IPS-18a (cell line): ENCODE data around the gene KCNJ4.

Experiments used
- H3K27ac ChIP-seq: one replicate; pipeline ENCODE4 v1.5.1; 2013; ENCODE audit warnings: low read length
- H3K27me3 ChIP-seq: one replicate; pipeline ENCODE4 v1.6.1; 2013; ENCODE audit warnings: mild to moderate bottlenecking, low read length; ENCODE audit not compliant: control insufficient read depth, insufficient read depth
- H3K36me3 ChIP-seq: one replicate; pipeline ENCODE4 v1.6.1; 2013; ENCODE audit warnings: low read depth, low read length; ENCODE audit not compliant: control insufficient read depth
- H3K4me1 ChIP-seq: one replicate; pipeline ENCODE4 v1.6.1; 2013; ENCODE audit warnings: low read depth, low read length; ENCODE audit not compliant: control insufficient read depth
- H3K4me3 ChIP-seq: one replicate; pipeline ENCODE4 v1.5.1; 2013; ENCODE audit warnings: low read length
- H3K9ac ChIP-seq: one replicate; pipeline ENCODE4 v1.6.1; 2013; ENCODE audit warnings: mild to moderate bottlenecking, low read length, moderate library complexity
- H3K9me3 ChIP-seq: one replicate; pipeline ENCODE4 v1.6.1; 2013; ENCODE audit warnings: low read depth, low read length; ENCODE audit not compliant: control insufficient read depth

KCNJ4 gene

DNA sequence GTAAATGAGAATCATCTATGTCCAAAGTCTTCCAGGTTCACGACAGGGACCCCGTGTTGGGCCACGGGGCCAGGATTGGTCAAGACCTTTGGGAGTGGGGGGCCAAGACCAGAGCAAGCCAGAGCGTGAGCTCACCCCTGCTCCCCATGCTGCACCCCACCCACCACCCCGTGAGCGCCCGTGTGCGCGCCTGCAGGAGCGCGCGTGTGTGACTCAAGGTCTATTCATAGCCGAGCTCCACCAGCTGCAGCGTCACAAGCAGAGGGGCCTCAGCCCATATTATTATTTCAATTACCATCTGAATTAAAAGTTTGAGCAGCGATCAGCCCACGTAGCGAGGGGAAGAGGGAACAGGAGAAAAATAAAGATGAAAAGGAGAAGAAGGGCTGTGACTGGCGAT, 5.2 kb downstream of the KCNJ4 start:
- Histone ChIP-seq H3K4me1 (no peaks in the 10 kb centered on the region), H3K36me3 (no peaks in the 10 kb centered on the region), H3K27me3 (peaks cover 37% of the 10 kb centered on the region)

DNA sequence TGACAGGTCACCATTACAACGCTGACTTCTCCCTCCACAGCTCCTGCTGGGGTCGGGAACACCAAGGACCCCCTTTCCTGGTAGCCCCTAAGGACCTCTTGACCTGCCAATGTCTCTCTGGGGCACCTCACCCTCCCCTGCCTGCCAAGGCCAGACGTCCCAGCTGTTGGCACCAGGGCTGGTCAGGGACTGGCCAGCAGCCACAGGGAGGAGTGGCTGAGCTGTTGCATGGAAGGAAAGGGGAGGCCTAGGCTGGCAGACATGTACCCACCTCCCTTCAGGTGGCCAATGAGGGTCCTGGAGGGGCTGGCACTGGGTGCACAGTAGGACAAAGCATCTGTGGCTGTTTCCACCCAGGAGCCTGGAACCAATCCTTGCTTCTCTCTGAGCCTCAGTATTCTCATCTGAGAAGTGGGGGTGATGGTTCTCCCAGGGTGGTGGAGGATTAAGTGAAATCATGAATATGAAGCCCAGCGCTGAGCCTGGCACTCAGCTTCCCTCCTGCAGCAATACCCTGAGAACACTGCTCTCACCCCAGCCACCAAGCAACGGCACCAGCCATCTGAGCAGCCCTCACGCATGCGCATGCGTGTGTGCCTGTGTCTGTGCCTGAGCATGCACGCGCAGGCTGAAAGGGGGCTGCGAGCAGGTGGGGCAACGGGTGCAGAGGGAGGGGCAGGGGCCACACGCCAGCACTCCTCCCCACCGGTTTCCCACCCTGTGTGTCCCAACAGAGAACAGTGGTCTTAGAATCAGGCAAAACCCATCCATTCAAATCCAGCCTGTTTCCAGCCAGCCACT, 5.9 kb downstream of the KCNJ4 start:
- Histone ChIP-seq H3K4me3 (no peak overlapping the region), H3K4me1 (no peaks in the 10 kb centered on the region), H3K27ac (no peak overlapping the region), H3K27me3 (peaks cover 30% of the 10 kb centered on the region), H3K9me3 (no peaks in the 10 kb centered on the region), H3K36me3 (no peaks in the 10 kb centered on the region), H3K9ac (no peak overlapping the region)

More for the DNA sequence above, 5.2 kb downstream of the KCNJ4 start:
- H3K9me3 ChIP-seq: no peaks in the 10 kb centered on the region
- H3K9ac ChIP-seq: no peak overlapping the region
- H3K27ac ChIP-seq: no peak overlapping the region
- H3K4me3 ChIP-seq: no peak overlapping the region

DNA sequence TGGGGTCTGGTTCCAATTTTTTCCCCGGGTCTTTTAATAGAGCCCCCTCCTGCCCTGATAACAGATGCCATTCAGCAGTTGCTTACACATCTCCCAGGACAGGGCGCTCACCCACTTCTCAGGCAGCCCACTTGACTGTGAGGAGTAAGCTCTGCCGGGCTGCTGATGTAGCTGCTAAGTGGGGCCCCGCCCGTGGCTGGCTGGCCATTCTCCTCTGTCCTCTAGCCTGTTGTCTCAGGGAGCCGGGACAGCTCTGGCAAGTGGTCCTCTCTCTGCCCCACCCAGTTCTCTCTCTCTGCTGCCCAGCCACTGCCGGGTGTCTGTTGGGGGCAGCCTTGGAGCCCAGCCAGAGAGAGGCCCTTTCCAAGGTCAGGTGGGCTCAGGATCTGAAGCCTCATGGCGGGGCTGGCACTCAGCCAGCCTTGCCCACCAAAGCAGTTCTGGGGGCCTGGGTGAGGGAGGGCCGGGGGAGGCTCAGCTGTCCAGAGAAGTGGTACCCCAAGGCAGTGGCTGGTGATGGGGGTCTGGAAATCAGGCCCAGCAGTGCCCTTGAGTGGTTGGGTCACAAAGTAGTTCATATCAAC, 8.9 kb downstream of the KCNJ4 start:
- Histone ChIP-seq H3K4me3 (no peak overlapping the region), H3K9me3 (no peaks in the 10 kb centered on the region), H3K4me1 (no peaks in the 10 kb centered on the region), H3K27me3 (peaks cover 4% of the 10 kb centered on the region), H3K36me3 (no peaks in the 10 kb centered on the region), H3K27ac (no peak overlapping the region), H3K9ac (no peak overlapping the region)

DNA sequence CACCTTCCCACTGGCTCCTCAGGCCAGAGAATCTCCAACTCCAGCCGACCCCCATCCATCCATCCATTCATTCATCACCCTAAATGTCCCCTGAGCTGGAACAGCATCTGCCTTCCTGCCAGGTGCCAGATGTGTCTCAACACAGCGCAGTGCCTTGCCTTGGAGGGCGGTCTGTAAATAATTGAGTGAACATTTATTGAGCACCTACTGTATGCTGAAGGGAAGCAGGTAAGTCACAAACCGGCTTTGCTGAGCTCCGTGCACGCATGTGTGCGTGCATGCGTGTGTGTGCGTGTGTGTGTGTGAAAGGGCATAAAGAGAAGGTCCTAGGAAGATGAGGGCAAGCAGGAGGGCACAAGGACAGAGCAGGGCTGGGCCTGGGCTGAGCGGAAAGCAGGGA, 10.2 kb downstream of the KCNJ4 start:
- Histone ChIP-seq H3K9ac (no peak overlapping the region), H3K4me3 (no peak overlapping the region), H3K27me3 (no peaks in the 10 kb centered on the region)

DNA sequence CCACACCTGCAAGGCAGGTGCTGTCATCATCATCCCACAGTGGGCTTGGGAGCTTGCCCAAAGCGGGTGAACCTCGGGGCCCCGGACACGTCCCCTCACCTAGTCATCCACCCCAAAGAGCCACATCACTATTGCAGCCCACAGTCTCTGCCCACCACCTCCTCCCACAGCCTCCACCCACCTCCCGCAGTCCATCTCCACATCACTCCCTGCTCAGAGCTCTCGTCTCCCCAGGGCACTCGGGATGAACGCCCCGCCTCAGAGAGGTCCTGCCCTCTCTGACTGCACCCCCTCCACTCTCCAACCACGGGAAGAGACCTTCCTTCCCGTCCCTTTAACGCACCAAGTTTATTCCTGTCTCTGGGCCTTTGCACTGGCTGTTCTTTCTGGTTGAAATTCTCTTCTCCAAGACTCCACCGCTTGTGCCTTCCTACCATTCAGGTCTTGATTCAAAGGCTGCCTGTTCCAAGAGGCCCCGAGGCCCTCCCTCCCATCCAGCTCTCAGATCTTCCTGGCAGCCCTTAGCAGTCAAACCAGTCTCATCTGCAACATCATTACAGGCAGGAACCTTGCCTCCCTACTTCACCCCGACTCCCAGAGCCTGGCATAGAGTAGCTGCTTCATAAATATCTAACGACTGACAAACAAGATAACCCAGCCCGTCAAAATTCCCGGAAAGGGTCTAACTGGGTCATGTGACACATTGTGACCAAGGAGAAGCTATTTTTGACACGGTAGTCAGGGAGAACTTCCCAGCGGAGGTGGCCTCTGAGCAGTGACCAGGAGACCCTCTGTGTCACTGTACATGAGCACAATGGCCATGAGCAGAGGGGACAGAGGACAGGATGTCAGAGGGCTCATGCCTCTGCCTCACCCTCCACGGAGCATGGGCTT, 11.1 kb downstream of the KCNJ4 start:
- no peaks in the 10 kb centered on the region for H3K9me3 ChIP-seq
- H3K9ac ChIP-seq: no peak overlapping the region
- H3K27ac ChIP-seq: no peak overlapping the region
- no peak overlapping the region for H3K4me3 ChIP-seq
- H3K36me3 ChIP-seq: no peaks in the 10 kb centered on the region
- no peaks in the 10 kb centered on the region for H3K27me3 ChIP-seq
- H3K4me1 ChIP-seq: no peaks in the 10 kb centered on the region

More for the DNA sequence above, 10.2 kb downstream of the KCNJ4 start:
- Histone ChIP-seq H3K4me1 (no peaks in the 10 kb centered on the region), H3K36me3 (no peaks in the 10 kb centered on the region), H3K27ac (no peak overlapping the region), H3K9me3 (no peaks in the 10 kb centered on the region)

DNA sequence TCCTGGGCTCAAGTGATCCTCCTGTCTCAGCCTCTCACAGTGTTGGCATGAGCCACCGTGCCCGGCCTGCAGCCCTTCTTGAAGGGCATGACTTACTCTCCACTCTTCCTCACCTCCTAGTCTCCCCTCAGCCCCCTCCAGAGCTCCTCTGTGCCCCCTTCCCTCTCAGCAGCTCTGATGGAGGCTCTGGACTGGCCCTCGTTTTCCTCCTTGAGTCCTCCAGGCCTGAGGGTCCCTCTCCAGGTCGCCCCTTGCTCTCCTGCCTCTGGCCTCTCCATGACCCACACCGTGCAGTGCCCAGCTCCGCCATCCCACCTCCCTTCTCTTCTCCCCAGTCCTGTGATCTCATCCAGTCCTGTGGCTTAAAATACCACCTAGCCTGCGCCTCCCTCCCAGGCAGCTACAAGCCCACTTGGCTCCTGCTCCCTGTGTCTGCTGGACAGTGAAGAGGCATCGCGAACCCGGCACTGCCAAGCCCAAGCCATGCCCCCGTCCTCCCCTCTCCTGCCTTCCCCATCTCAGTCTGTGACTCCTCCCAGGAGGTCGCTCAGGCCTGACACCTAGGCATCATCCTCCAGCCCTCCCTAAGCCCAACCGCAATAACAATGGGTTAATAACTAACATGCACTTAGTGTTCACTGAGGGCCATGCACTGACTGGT, 11.9 kb downstream of the KCNJ4 start:
- Histone ChIP-seq H3K36me3 (no peaks in the 10 kb centered on the region), H3K27me3 (no peaks in the 10 kb centered on the region)

DNA sequence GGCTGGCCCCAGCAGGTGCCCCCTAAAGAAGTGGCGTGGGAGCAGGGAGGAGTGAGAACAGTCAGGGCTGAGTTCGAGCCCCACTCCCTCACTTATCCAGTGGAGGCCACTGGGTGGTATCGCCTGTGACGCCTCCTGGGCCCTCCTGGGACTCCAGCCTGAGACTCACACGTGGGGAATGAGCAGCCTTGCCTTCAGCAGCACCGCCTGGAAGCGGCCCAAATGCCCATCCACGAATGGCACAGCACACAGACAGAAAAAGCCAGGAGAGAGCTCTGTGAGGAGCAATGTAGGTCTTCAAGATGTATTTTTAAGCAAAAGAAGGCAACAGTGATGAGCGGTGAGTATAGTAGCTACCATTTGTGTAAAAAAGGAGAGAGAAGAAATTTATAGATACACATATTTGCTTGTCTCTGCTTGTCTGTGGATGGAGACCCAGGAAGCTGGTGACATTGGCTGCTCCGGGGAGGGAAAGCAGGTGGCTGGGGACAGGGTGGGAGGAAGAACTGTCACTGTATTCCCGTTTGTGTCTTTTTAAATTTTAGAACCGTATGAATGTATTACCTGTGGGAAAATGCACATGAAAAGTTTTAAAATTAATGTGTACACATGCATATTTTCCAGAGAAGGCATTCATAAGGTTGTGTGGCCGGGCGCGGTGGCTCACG, 13.2 kb downstream of the KCNJ4 start:
- Histone ChIP-seq H3K9ac (no peak overlapping the region), H3K27ac (no peak overlapping the region), H3K4me3 (no peak overlapping the region), H3K27me3 (no peaks in the 10 kb centered on the region), H3K9me3 (no peaks in the 10 kb centered on the region), H3K36me3 (no peaks in the 10 kb centered on the region), H3K4me1 (no peaks in the 10 kb centered on the region)

More for the DNA sequence above, 11.9 kb downstream of the KCNJ4 start:
- Histone ChIP-seq H3K4me1 (no peaks in the 10 kb centered on the region), H3K9ac (no peak overlapping the region), H3K4me3 (no peak overlapping the region), H3K27ac (no peak overlapping the region), H3K9me3 (no peaks in the 10 kb centered on the region)

DNA sequence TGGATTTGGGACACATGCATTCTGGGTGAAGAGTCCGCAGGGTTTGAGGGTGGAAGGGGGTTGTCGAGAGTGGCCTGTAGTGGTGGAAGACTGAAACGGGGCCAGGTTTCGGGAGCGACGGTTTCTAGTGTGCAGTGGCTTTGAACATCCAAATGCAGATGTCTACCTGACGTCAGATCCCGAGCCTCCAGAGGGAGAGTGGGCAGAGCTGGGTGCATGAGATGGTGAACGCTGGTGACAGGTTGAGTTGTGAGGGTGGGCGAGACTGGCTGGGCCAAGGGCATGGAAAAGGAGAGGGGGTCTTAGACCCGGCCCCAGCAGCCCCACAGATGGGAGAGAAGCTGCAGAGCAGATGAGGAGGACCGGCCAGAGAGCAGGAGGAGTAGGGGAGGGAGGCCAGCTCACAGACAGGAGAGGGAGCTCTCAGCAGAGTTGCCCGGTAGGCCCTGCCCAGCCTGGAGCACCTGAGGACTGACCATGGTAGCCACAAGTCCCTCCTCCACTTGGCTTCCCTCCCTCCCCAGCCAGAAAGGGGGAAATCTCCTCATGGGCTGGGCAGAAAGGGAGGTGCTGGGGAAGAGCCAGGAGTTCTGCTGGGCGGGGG, 14.2 kb downstream of the KCNJ4 start:
- Histone ChIP-seq H3K27ac (no peak overlapping the region), H3K4me3 (no peak overlapping the region), H3K36me3 (no peaks in the 10 kb centered on the region), H3K4me1 (no peaks in the 10 kb centered on the region), H3K9me3 (no peaks in the 10 kb centered on the region), H3K27me3 (no peaks in the 10 kb centered on the region), H3K9ac (no peak overlapping the region)

DNA sequence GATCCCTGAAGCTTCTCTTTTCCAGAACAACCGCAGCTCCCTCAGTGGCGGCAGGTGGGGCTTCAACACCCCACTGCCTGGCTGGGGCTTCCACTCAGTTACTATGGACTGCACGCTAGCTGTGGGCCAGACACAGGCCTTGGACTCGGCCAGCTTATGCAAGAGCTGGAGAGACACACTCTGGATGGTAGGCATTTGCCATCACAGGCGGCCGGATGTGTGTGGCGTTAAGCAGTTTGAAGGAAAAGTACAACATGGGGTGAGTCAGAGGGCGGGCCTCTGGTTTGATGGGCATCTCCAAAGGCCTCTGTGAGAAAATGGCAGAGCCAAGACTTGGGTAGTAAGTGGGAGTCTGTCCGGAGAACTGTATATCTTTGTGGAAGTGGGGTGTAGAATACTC, 17.6 kb downstream of the KCNJ4 start:
- Histone ChIP-seq H3K4me3 (no peak overlapping the region), H3K36me3 (no peaks in the 10 kb centered on the region), H3K27me3 (no peaks in the 10 kb centered on the region), H3K27ac (no peak overlapping the region), H3K4me1 (no peaks in the 10 kb centered on the region), H3K9ac (no peak overlapping the region), H3K9me3 (no peaks in the 10 kb centered on the region)

DNA sequence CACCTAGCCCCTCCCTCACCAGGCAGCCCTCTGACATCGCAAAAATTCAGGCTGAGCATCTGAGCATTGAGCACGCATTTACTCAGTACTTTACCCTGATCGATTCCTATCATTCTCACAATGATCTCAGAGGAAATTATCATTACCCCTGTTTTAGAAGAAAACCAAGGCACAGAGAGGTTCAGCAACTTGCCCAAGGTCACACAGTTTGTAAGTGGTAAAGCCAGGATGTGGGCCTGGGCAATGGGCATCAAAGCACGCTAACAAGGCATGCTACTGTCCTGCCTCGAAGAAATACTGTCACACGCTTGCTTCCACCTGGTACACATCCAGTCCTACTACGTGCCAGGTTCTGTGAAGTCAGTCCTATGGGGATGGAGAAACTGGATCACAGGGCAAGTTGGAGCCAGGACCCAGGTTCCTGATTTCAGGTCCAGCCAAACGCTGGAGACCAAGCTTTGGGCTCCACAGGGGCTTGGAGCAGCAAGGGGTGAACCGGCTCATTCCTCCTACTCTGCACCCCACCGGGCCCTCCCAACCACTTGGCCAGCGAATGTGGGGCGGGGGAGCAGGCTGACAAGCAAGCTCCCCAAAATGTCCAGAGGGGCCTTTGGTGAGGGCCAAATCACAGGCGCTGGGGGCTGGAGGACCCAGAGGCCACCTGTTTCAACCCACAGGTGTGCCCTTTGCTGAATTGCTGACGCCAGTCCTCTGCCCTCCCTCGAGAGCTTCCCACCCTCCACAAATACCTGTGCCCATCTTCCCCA, 18.2 kb downstream of the KCNJ4 start:
- Histone ChIP-seq H3K36me3 (no peaks in the 10 kb centered on the region), H3K27ac (no peak overlapping the region), H3K4me1 (no peaks in the 10 kb centered on the region), H3K27me3 (no peaks in the 10 kb centered on the region), H3K9me3 (no peaks in the 10 kb centered on the region), H3K9ac (no peak overlapping the region), H3K4me3 (no peak overlapping the region)
